Measurements from ENCODE around the gene TBC1D14.
A peak's percentile ranks its signal among the peaks of the same experiment; 100 is the strongest.

The TBC1D14 gene

DNA sequence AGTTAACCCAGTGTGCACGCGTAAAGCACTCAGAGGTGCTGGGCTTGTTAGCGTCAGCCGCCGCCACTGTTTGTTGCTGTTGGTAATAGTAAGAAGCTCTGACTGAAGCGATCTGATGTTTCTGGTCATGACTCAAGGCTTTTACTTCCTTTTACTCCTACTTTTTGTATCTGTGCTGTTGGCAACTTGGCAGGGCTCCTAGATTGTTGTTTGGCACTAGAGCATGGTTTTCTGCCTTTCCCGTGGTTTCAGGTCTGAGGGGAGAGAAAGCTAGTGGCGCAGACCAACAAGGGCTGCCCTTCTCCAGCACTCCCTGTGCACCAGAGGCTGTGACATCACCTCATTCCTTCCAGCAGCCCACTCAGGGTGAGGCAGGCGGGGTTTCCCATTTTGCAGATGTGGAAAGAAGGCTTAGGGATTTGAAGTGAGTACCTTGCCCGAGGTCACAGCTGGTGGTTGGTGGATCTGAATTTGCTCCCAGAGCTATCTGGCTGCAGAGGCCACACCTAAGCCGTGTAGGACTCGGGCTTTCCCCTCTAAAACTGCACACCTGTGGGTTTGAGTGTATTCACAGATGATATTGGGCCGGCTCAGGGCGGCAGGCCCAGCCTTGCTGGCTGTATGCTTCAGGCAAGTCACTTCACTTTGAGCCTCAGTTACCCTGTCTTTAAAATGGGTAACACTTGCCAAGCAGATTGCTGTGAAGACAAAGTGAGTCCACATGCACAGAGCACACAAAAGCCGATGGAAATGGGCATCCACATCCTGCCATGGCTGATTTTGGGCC, 82.3 kb downstream of the TBC1D14 start:
- DNase-seq, result peak in 18 of 56 donors; percentile 15 to 66 (median 40)

DNA sequence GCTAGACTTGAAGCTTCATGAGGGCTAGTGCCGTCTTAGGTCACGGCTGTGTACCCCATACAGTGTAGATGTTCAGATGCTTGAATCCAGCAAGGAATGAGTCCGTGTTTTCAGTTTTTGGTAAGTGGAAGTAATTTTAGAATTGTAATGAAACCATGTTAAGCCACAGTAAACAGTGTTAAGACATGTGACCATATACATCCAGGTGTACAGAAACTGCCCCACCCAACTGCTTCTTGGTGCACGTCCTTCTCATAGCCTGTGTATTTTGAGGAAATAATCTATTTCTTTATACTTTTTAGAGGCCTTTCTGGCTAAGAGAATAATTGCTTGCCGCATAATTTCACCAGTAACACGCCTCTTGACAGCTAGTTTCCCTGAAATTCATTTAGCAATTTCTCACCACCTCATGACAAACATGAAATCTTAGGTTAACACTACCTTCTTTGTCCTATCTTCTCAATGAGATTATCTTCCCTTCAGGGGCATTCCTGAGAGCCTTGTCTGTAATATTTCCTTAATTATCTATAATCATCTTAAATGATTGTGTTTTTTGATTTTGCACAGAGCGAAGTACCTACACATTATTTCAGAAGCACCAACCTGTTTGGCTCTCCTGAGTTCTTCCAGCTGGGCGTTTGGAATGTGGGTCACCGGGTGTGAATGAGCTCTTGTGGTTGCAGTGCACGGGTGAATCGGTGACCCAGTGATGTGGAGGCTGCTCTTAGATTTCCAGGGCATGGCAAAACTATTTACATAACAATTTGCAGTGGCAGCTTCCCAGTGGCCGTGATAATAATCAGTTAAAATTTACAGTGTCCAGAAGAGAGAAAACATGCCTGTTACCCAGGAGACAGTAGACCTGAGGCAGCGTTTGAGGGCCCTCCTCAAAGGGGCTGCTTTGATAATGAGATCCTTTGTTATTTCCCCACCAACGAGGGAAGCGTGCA, 83.4 kb downstream of the TBC1D14 start:
- DNase-seq, result no peak

DNA sequence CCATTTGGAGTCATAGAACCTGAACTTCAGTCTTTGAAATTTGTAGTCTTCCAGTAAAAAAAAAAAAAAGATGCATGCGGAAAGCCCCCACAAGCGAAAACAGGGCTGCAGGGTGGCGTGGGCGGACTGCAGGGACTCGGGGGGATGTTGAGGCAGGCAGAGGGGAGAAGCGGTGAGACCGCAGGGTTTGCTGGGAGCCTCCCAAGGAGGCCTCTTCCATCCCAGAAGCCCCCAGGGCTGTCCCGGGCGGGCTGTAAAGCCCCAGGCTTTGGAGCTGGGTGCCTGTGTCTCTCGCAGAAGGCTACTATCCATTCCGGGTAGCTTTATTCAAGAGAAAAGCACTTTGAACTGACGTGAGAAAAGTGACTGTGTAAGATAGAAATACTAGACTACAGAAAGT, 86.9 kb downstream of the TBC1D14 start:
- no peak for DNase-seq

DNA sequence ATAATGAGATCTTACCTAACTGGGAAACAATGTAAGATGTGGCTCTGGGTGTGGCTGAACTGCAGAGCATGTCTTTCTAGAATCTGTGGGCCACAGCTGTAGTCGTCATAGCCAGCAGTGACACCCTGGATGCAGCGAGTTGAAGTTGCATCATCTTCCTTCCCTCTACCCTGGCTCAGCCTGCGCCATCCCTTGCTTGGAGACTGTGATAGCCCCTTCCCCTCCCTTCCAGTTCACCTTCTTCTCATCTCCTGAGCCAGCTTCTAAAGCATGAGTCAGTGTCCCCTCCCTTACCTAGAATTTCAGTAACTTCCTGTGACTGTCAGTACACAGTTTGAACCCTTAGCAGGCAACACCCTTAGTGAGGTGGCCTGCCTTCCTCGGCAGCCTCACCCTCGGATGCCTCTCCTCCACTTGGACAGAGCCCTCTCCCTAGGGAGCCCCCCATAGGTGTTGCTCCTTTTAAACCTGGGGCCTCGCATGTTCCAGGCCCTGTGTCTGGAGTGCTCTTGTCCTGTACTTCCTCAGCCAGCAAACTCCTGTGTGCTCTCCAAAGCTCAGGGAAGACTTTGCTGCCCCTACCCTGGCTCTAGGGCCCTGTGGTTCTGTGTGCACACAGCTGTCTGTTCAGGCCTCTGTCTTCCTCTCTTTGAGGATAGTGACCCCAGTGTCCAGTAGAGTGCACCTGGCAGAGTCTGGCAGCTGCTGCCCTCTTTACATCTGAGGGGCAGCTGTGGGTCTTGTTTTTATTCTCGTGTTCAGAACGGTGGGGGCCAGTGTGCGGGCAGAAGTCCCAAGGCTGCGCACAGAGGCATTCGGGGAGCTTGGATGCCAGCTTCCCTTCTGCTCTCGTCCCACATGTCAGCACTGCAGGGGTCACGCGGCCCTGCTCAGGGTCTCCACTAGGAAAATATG, 89.8 kb downstream of the TBC1D14 start:
- DNase-seq, result peak in 16 of 56 donors; percentile 16 to 59 (median 38)

DNA sequence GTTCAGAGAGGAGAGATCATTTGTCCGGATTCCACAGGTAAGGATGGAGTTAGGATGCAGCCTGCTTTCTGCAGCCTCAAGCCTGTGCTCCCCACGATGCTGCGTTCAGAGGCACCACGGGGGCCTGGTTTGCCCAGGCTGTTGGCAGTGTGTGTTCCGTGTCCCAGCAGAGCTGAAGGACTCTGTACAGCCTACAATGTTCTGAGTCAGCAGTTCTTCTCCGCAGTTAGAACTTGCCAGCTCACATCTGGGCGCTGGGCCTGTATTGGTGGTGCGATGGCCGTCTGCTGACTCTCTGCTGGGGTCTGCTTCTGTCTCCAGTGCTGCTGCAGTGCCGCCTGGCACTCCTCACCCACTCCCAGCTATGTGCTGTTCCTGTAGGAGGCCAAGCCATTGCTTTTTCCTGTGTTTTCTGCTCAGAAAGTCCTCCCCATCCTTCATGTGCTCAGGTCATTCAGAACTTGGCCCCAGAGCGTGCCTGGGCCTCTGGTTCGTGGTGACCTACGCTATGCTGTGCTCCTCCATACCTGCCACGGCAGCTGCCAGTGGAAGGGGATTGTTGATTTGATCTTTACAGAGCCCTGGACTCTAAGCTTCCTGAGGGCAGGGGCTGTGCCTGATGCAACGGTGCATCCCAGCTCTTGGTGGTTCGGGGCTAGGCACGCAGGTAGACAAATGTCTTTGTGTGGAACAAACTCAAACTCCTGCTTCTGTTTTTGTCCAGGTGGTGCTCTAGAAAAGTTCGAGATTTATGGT, 91.0 kb downstream of the TBC1D14 start:
- DNase-seq, result peak in 15 of 56 donors; percentile 5 to 44 (median 34)

DNA sequence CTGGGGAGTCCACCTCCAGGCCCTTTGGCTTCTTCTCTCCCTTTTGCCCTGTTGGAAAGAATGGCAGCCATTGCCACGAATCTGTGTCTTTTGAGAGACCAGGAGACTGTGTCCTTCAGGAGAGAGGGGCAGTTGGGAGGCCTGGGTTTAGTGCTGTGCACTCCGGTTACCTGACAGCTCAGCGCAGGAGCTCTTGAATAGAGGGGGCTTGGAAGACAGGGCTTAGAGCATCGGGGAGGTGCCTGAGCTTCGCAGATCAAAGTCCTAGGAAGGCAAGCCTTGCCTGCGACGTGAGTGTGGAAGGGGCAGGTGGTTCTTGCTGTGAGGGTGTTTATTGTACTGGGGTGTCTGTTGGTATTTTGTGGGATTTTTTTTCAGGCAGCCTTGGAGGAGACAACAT, 91.6 kb downstream of the TBC1D14 start:
- DNase-seq, result no peak

DNA sequence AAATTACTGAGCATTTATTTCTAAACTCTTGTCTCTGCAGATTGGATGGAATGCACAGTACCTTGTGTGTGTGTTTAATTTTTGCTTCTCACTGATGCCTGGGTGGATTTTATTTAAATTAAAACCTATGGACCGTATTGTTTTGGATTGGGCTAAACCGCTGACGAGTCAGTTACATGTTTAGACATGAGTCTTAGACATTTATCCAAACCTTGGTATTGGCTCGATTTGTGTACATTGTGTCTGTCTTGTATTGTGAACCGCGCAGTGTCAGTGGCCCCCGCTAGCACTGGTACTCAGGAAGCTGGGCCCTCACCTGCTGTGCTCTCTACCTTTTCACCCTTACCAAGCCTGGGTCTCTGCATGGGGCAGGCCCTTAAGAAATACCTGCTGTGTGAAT, 92.7 kb downstream of the TBC1D14 start:
- DNase-seq, result no peak

DNA sequence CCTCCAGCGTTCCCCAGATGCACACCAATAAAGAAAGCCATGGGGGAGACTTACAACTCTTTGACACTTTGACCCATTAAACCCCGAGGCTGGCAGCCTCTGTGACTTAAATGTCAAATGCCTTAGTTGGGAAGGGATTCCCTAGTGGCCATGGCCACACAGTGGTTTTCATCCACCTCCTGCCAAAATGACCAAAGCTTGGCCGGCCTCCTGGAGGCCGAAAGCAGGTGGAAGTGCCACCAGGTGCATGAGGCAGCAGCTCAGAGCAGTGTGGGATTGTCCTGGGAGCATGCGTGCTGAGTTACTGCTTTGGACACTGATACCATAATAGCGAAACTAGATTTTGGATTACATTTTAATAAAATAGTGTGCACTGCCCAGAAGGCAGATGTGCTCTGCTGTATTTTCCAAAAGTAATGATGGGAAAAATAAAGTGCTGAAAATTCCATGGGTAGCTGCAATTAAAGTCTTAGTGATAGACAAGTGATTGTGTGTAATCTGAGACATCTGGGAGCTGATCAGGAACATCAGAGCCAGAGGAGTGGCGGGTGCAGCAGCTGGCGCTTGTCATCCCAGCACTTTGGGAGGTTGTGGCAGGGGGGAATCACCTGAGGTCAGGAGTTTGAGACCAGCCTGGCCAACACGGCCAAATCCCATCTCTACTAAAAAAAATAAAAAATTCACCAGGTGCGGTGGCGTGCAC, 93.7 kb downstream of the TBC1D14 start:
- DNase-seq, result no peak

DNA sequence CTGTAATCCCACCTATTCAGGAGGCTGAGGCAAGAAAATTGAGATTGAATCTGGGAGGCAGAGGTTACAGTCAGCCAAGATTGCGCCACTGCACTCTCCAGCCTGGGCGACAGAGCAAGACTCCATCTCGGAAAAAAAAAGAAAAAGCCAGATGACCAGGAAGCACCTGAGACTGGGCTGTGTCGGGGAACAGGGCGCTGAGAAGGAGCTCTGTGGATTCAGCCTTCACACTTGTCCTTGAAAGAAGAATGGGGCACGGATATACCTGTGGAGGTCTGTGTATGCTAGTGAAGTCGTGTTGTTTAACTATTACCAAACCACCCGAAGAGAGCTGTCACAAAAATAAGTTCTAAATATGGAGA, 94.2 kb downstream of the TBC1D14 start:
- DNase-seq, result no peak

DNA sequence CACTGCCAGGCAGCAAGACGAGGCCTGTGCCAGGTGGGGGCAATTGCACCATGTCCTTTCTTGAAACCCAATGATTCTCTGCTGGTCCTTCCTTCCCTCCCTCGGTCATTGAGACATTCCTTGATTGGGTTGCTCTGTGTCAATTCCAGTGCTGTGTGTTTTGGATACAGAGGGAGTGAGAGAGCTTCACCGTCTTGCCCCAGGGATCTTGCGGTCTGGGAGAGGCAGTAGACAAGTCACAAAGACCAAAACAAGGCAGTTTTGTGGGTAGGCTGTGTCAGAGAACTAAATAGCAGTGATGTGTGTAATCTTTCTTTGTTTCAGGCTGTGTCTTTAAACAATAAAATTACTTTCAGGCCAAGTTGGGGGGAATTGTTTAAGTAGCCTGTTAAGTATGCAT, 94.7 kb downstream of the TBC1D14 start:
- no peak for DNase-seq

DNA sequence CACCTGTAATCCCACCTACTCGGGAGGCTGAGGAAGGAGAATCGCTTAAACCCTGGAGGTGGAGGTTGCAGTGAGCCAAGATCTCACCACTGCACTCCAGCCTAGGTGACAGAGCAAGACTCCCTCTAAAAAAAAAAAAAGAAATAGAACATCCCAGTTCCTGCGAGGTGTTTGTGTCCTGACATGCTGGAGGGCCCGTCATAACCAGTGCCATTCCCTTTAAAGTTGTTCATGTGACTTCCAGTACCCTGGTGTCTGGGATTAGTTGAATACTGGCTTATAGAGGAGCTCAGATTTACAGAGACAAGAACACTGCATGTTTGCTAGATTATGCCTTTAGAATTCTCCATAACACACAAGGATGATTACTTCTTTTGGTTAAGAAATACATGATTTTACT, 95.9 kb downstream of the TBC1D14 start:
- DNase-seq, result no peak

DNA sequence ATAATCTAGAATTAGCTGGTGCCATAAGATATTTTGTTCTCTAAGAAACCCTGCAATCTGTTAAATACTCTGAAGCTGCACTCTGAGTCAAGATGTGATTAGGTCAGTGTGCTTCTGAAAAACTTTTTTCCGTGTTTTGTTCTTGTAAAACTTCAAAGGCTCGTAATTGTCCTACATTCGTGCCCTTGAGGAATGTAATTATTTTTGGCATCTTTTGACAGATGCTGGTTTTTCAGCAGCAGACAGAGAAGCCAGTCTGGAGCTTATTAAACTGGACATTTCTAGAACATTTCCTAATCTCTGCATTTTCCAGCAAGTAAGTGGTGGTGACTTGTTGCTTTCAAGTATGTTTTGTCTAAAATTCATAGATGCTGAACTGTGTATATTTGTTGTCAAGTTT, 96.8 kb downstream of the TBC1D14 start:
- no peak for DNase-seq

DNA sequence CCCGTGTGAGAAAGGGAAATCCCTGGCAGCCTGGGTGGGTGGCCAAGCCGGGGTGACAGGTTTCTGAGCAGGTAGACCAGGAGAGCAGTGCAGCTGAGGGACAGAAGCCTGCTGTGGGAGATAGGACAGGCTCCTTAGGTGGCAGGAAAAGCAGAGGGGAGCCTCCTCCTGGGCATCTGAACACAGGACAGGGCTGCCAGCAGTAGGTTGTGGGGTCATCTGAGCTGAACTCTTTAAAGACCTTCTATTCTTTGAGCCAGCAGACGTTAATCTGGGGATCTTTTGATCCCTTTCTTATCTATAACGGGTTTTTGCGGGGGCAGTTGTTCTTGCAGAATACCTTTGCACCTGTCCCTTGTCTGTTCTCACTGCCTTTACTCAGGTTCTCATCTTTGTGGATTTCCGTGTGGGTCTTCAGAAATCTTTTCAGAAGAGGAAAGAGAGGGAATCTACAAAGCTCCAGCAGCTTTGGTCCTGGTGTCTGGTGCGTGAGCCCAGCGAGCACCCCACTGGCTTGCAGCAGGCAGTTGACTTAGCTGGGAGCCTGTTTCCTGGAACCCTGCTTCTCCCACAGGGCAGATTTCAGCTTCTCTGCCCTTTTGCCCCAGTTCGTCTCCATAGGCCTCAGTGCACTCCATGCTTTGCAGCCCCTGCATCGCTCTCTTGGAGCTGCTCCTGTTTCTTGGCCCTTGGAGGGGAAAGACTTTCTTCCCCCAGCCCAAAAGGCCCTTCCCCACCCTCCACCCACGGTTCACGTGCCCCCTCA, 97.7 kb downstream of the TBC1D14 start:
- DNase-seq, result no peak

DNA sequence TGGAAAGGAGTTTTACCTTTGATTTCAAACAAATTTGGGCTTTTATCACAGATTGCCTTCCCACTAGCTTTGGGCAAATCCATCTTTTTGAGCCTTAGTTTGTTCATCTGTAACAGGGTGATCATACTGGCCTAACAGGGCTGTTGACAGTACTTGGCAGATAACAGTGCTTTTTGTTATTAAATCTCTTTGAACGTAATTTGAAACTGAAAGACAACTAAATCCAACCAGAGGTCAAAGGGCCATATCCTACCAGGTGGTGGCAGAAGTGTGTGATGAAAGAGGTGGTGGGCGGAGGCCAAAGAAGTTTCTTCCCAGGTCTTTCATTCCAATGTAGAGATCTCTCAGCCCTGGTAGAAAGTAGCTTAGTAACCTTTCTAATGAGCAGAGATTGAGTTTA, 98.3 kb downstream of the TBC1D14 start:
- no peak for DNase-seq

DNA sequence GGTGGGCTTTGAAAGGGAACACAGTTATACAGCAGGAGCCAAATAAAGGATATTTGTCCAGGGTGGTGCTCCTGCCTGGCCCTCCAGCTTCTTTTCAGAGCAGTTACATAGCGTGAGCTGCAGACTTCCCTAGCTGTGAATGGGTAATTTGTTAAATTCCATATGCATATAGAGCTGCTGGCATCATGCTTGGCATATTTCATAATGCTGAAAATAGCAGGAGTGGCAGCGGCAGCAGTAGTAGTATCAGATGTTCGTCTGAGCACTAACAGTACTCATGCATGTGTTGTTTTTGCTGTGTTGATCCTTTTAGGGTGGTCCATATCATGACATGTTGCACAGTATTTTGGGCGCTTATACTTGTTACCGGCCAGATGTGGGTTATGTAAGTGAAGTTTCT, 99.9 kb downstream of the TBC1D14 start:
- no peak for DNase-seq

DNA sequence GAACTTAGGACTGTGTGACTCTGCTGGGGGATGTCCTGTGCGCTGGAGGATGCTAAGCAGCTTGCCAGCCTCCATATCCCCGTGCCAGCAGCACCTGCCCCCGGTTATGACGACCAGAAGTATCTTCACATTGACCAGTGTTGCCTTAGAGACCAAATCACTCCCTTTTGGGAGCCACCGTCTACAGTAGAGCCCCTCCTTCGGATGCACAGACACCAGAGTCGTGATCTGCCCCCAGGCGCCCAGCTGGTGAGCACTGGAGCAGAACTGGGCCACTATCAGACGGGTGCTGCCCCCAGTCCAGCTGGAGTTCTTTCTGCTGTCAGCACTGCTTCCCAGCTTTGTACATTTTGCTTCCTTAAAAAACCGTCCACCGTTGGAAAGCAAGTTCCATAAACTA, 103.5 kb downstream of the TBC1D14 start:
- no peak for DNase-seq

DNA sequence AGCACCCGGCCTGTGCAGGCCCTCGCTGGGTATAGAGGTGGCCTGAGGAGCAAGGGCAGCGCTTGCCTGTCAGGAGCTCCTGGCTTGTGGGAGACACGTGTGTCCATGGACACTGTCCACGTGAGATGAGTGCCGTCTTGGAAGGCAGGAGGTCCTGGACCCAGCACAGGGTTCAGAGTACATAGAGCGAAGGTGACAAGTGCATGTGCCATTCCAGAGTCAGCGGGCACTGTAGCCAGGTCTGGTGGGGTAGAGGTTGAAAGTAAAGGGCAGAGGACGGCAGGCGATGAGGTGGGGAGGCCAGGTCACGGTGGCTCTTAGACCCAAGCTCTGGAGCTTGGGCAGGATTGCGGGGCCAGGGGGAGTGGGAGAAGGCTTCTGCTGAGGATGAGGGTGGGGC, 105.2 kb downstream of the TBC1D14 start:
- DNase-seq, result no peak

DNA sequence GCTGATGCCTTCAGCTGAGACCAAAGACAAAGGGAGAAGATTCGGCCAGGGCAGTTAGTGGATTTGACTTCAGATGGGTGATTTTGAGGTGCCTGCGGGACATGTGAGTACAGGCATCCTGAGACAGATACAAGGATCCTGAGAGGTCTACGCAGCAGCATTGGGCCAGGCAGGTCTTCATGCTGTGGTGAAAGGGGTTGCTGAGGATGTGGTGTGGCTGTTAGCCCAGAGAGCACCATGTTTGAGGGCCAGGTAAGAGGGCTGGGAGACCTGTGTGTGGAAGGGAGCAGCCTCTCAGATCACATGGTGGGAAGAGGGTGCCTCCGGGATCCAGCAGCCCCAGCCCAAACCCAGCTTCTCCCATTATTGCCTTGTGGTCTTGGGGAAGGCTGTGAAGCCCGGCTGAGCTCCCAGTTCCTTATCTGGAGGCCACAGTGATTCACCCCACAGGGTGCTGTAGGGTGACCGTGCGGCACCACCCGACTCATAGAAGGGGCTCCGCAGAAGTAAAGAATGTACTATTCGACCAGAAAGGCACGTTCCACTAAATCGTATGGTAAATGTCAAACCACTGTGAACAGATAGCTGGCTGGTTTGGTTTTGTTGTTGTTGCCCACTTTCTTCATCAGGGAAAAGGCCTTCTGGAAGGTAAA, 105.9 kb downstream of the TBC1D14 start:
- no peak for DNase-seq

DNA sequence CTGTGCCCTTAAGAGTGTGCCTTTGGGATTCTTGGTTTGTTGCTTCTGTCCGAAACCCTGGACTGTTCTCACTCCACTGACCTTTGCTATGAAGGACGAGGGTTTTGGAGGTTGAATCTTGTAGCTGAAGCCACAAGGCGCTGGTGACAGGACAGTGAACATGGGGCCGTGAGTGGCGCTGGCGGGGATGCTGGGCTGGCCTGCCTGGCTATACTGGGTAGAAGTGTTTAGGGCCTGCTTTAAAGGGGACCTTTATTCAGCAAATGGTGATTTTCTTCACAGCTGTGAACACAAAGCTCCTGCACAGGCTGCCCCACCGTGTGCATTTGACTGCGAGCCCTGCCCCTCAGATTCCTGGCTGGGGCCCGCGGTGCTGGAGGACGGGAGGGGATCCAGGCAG, 106.5 kb downstream of the TBC1D14 start:
- DNase-seq, result no peak
